Liver (tissue), 9 donors: ENCODE results near the gene UNKL. TPM values are rescaled to one million over a fixed set of nuclear protein-coding genes. Genes with fewer than 3 reads are reported as not detected.

Experiments used
- DNase-seq: peaks from one replicate; pipeline ENCODE4 v3.0.0-alpha.2; 2017; ENCODE audit warnings: low spot score
- H3K27ac ChIP-seq, 2 donors: one replicate each; pipeline ENCODE4 v1.7.0; 2013; ENCODE audit warnings: inconsistent platforms in 2 of 2, low read length in 2 of 2, control low read depth in 1 of 2, low read depth in 1 of 2, mild to moderate bottlenecking in 1 of 2
- H3K27me3 ChIP-seq, 4 donors: one replicate each; pipeline versions ENCODE4 v1.6.1 to v1.7.0; 2013; ENCODE audit warnings: low read length in 3 of 4, inconsistent platforms in 1 of 4, mild to moderate bottlenecking in 1 of 4, moderate library complexity in 1 of 4; ENCODE audit not compliant: control insufficient read depth in 4 of 4, insufficient read depth in 4 of 4
- H3K36me3 ChIP-seq, 4 donors: one replicate each; pipeline versions ENCODE4 v1.6.1 to v1.7.0; 2013; ENCODE audit warnings: low read length in 3 of 4, mild to moderate bottlenecking in 3 of 4, low read depth in 1 of 4, moderate library complexity in 1 of 4; ENCODE audit not compliant: control insufficient read depth in 4 of 4, insufficient read depth in 3 of 4
- H3K4me1 ChIP-seq, 4 donors: one replicate each; pipeline versions ENCODE4 v1.6.1 to v1.7.0; 2013; ENCODE audit warnings: low read length in 3 of 4, mild to moderate bottlenecking in 3 of 4, moderate library complexity in 1 of 4; ENCODE audit not compliant: control insufficient read depth in 4 of 4, insufficient read depth in 4 of 4
- H3K4me3 ChIP-seq, 3 donors: one replicate each; pipeline versions ENCODE4 v1.6.1 to v1.7.0; 2013; ENCODE audit warnings: low read length in 3 of 3, control low read depth in 1 of 3, low read depth in 1 of 3, mild to moderate bottlenecking in 1 of 3
- H3K9ac ChIP-seq, 2 donors: one replicate each; pipeline ENCODE4 v1.7.0; 2013; ENCODE audit warnings: low read length in 2 of 2, mild to moderate bottlenecking in 2 of 2, moderate library complexity in 2 of 2, control low read depth in 1 of 2, low read depth in 1 of 2
- H3K9me3 ChIP-seq, 4 donors: one replicate each; pipeline versions ENCODE4 v1.6.1 to v1.7.0; 2013; ENCODE audit warnings: low read length in 3 of 4; ENCODE audit not compliant: control insufficient read depth in 4 of 4
- ATF3 ChIP-seq: IDR thresholded peaks from 2 replicates; pipeline ENCODE4 v1.6.1; 2016; ENCODE audit warnings: antibody characterized with exemption
- CTCF ChIP-seq: fragments of 150-350 bp; IDR thresholded peaks from 2 replicates; pipeline ENCODE4 v1.5.1; 2017; ENCODE audit warnings: improper control_type of control experiment, low read depth, low read length; ENCODE audit not compliant: missing input control
- EGR1 ChIP-seq, 2 donors: IDR thresholded peaks; 2 replicates each; pipeline ENCODE4 v1.6.1; 2016 to 2018; ENCODE audit warnings: antibody characterized with exemption in 2 of 2, low read depth in 2 of 2
- FOXA1 ChIP-seq: IDR thresholded peaks from 2 replicates; pipeline ENCODE4 v1.6.1; 2016; ENCODE audit warnings: antibody characterized with exemption
- FOXA2 ChIP-seq: IDR thresholded peaks from 2 replicates; pipeline ENCODE4 v1.6.1; 2016; ENCODE audit warnings: antibody characterized with exemption
- GABPA ChIP-seq, 2 donors: IDR thresholded peaks in 1 of 2; conservative IDR thresholded peaks in 1 of 2; 2 replicates each; pipeline ENCODE4 v1.6.1; 2016; ENCODE audit warnings: antibody characterized with exemption in 2 of 2, mild to moderate bottlenecking in 1 of 2, moderate library complexity in 1 of 2
- HNF4A ChIP-seq, 2 donors: conservative IDR thresholded peaks; 2 replicates each; pipeline ENCODE4 v1.6.1; 2016; ENCODE audit warnings: antibody characterized with exemption in 2 of 2, mild to moderate bottlenecking in 2 of 2
- HNF4G ChIP-seq: IDR thresholded peaks from 2 replicates; pipeline ENCODE4 v1.6.1; 2016; ENCODE audit warnings: antibody characterized with exemption
- JUND ChIP-seq, 2 donors: IDR thresholded peaks; 2 replicates each; pipeline ENCODE4 v1.6.1; 2016; ENCODE audit warnings: antibody characterized with exemption in 2 of 2
- MAX ChIP-seq: IDR thresholded peaks from 2 replicates; pipeline ENCODE4 v1.6.1; 2016; ENCODE audit warnings: antibody characterized with exemption
- NR2F2 ChIP-seq: IDR thresholded peaks from 2 replicates; pipeline ENCODE4 v1.6.1; 2016; ENCODE audit warnings: antibody characterized with exemption
- RAD21 ChIP-seq, 2 donors: IDR thresholded peaks; 2 replicates each; pipeline ENCODE4 v1.6.1; 2016; ENCODE audit warnings: antibody characterized with exemption in 2 of 2, mild to moderate bottlenecking in 2 of 2
- RXRA ChIP-seq, 2 donors: IDR thresholded peaks; 2 replicates each; pipeline ENCODE4 v1.6.1; 2017 to 2018; ENCODE audit warnings: antibody characterized with exemption in 2 of 2, mild to moderate bottlenecking in 1 of 2
- SP1 ChIP-seq: IDR thresholded peaks from 2 replicates; pipeline ENCODE4 v1.6.1; 2018; ENCODE audit warnings: antibody characterized with exemption, mild to moderate bottlenecking
- TAF1 ChIP-seq: conservative IDR thresholded peaks from 2 replicates; pipeline ENCODE4 v1.6.1; 2016; ENCODE audit warnings: antibody characterized with exemption, mild to moderate bottlenecking
- YY1 ChIP-seq: IDR thresholded peaks from 2 replicates; pipeline ENCODE4 v1.6.1; 2016; ENCODE audit warnings: antibody characterized with exemption, mild to moderate bottlenecking
- ZBTB33 ChIP-seq: IDR thresholded peaks from 2 replicates; pipeline ENCODE4 v1.6.1; 2016; ENCODE audit warnings: antibody characterized with exemption
- WGBS: extraction: QIAGEN DNeasy Blood & Tissue Kit; methylation state at CpG from one replicate; pipeline ENCODE4 v1.1.7; 2013; 5-methylcytosine and 5-hydroxymethylcytosine counted together
- polyA plus RNA-seq, 2 donors: library from polyadenylated mRNA; stranded (reverse) in 1 of 2; unstranded in 1 of 2; fragments of 200-250 nt in 1 of 2; fragments of >200 nt in 1 of 2; fragmentation: Nextera tagmentation in 1 of 2; extraction: Ambion mirVana in 1 of 2; gene quantifications; one replicate each; pipeline versions ENCODE4 v1.2.1 to v1.2.3, GENCODE V29; 2013 to 2015
- total RNA-seq, 2 donors: library from RNA; depleted of rRNA; stranded (reverse); fragments of >200 nt; gene quantifications; one replicate each; pipeline ENCODE4 v1.2.3, GENCODE V29; 2014
- TF ChIP-seq, protein P1 (sequence below): IDR thresholded peaks from 2 replicates; pipeline ENCODE4 v1.6.1; 2016; ENCODE audit warnings: antibody characterized with exemption, mild to moderate bottlenecking
- donor health status: healthy.
- donor health status: healthy.
- donor health status: healthy.
- donor health status: healthy.
- donor health status: healthy.

Gene UNKL
- total and polyA plus RNA-seq, 4 donors = 3.5 to 14.7 (median 6.6) TPM

DNA sequence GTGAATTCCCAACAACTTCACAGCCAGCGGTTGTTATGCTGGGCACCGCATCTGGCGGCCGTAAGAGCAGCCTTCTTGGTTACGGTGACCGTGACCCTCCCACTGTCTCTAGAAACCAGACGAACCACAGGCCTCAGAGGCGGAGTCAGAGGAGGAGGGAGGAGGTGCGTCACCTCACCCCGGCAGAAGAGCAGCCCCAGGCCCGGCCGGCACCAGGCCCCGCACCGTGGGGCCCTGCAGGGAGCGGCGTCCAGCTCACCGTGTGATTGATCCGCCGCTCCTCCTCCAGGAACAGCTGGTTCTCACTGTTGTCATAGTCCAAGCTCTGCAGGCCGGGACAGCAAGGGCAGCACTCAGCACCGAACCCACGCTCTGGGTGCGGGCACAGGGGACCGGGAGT lies 46.6 kb upstream of the UNKL start (continued):
- TF ChIP-seq, protein P1, sequence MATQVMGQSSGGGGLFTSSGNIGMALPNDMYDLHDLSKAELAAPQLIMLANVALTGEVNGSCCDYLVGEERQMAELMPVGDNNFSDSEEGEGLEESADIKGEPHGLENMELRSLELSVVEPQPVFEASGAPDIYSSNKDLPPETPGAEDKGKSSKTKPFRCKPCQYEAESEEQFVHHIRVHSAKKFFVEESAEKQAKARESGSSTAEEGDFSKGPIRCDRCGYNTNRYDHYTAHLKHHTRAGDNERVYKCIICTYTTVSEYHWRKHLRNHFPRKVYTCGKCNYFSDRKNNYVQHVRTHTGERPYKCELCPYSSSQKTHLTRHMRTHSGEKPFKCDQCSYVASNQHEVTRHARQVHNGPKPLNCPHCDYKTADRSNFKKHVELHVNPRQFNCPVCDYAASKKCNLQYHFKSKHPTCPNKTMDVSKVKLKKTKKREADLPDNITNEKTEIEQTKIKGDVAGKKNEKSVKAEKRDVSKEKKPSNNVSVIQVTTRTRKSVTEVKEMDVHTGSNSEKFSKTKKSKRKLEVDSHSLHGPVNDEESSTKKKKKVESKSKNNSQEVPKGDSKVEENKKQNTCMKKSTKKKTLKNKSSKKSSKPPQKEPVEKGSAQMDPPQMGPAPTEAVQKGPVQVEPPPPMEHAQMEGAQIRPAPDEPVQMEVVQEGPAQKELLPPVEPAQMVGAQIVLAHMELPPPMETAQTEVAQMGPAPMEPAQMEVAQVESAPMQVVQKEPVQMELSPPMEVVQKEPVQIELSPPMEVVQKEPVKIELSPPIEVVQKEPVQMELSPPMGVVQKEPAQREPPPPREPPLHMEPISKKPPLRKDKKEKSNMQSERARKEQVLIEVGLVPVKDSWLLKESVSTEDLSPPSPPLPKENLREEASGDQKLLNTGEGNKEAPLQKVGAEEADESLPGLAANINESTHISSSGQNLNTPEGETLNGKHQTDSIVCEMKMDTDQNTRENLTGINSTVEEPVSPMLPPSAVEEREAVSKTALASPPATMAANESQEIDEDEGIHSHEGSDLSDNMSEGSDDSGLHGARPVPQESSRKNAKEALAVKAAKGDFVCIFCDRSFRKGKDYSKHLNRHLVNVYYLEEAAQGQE = no peak
- TF ChIP-seq HNF4G = no peak
- no peak for TF ChIP-seq RAD21 (IDR thresholded peaks at IDR 0.05)
- no peak for TF ChIP-seq MAX
- TF ChIP-seq HNF4A (conservative IDR thresholded peaks at IDR 0.05) = no peak
- no peak for TF ChIP-seq TAF1
- no peak for TF ChIP-seq EGR1 (IDR thresholded peaks at IDR 0.05; ENCODE audit: low read depth in 2 of 2)
- no peak for TF ChIP-seq GABPA (IDR thresholded peaks at IDR 0.05 in 1 of 2, conservative IDR thresholded peaks at IDR 0.05 in 1 of 2)

DNA sequence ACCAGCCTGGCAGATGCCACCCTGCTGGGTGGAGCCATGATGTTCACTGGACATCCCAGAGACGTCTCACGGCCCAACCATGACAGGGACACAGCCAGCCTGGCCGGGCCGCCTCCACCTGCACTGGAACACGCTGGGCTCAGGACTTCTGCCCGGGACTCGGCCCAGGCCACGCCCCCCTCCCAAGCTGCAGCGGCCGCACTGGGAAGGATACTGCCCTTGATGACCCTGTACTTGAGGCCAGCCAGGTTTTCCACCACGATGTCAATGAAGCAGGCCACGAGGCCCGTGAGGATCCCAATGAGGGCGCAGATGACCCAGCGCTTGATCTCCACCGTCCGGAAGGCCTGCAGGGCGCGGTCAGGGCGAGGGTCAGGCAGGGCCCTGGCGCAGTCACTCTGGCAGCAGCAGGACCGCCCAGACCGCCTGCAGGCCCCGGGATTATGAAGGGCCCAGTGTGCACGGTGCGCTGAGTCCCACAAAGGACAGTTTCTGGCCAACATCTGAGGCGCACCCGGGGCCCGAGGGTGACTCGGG lies 46.2 kb upstream of the UNKL start:
- no peak overlapping the region for H3K27ac ChIP-seq
- no peak for DNase-seq
- TF ChIP-seq JUND (IDR thresholded peaks at IDR 0.05) (no peak), NR2F2 (no peak), GABPA (IDR thresholded peaks at IDR 0.05 in 1 of 2, conservative IDR thresholded peaks at IDR 0.05 in 1 of 2) (no peak), ZBTB33 (no peak), MAX (no peak), SP1 (no peak), HNF4A (conservative IDR thresholded peaks at IDR 0.05) (no peak), HNF4G (no peak), RAD21 (IDR thresholded peaks at IDR 0.05) (no peak), FOXA1 (no peak), CTCF (no peak), FOXA2 (no peak), YY1 (no peak), RXRA (IDR thresholded peaks at IDR 0.05) (no peak), ATF3 (no peak), TAF1 (no peak), EGR1 (IDR thresholded peaks at IDR 0.05; ENCODE audit: low read depth in 2 of 2) (no peak)
- TF ChIP-seq, protein P1 = no peak
- no peak overlapping the region for H3K9ac ChIP-seq
- H3K27me3 ChIP-seq = no peaks in the 10 kb centered on the region
- WGBS = 93% methylated on average over 30 of the region's 30 CpGs
- H3K4me1 ChIP-seq = no peaks in the 10 kb centered on the region
- peaks cover 0 to 31% (median 7%) of the 10 kb centered on the region in 4 donors for H3K36me3 ChIP-seq
- no peaks in the 10 kb centered on the region for H3K9me3 ChIP-seq
- H3K4me3 ChIP-seq = no peak overlapping the region
